GM12874 (cell line): ENCODE results near the gene GPR108.

Experiments used
- TF ChIP-seq, protein P1 (sequence below): IDR thresholded peaks from 2 replicates; pipeline ENCODE4 v1.5.1; 2011; ENCODE audit warnings: low read depth, mild to moderate bottlenecking, control low read depth, low read length, moderate library complexity; ENCODE audit not compliant: insufficient read depth

Gene GPR108

DNA sequence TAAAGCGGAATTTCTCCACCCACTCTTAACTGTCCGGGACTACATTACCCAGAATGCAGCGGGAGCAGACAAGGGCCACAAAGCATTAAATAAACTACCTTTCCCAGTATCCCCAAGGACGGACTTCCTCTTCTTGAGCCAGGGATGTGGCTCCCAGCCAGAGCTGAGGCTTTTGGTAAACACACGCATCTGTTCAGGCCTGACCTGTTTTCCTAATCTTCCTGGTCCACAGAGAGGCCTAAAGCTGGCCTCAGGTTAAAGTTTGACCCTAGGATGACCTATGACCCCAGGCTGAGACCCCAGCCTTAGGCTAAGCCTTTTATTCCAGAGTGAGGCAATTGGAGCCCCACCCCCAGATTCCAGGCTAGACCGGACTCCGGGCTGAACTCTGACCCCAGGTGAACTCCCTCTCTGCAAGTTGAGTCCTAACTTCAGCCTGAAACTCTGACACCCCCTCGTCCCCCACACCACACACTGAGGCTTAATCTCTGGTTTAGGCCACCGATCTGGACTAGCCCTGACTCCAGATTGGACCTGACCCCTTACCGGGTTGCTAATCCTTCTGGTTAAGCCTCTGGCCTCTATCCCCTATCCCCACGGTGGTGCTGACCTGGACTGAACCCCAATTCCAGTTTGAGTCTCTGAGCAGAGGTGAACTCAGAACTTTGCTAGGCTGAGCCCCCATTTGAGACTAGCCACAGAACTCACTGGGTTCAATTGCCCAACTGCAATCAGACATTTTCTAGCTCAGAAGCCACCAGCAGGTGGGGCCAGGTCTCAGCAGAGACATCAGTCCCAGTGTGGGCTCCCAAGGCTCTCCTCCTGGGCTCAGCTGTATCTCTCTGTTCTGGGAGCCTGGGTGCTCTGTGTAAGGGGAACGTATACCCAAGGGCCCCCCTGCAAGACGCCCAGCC, 750 bp upstream of the GPR108 start:
- TF ChIP-seq, protein P1, sequence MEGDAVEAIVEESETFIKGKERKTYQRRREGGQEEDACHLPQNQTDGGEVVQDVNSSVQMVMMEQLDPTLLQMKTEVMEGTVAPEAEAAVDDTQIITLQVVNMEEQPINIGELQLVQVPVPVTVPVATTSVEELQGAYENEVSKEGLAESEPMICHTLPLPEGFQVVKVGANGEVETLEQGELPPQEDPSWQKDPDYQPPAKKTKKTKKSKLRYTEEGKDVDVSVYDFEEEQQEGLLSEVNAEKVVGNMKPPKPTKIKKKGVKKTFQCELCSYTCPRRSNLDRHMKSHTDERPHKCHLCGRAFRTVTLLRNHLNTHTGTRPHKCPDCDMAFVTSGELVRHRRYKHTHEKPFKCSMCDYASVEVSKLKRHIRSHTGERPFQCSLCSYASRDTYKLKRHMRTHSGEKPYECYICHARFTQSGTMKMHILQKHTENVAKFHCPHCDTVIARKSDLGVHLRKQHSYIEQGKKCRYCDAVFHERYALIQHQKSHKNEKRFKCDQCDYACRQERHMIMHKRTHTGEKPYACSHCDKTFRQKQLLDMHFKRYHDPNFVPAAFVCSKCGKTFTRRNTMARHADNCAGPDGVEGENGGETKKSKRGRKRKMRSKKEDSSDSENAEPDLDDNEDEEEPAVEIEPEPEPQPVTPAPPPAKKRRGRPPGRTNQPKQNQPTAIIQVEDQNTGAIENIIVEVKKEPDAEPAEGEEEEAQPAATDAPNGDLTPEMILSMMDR = peak; percentile 75

DNA sequence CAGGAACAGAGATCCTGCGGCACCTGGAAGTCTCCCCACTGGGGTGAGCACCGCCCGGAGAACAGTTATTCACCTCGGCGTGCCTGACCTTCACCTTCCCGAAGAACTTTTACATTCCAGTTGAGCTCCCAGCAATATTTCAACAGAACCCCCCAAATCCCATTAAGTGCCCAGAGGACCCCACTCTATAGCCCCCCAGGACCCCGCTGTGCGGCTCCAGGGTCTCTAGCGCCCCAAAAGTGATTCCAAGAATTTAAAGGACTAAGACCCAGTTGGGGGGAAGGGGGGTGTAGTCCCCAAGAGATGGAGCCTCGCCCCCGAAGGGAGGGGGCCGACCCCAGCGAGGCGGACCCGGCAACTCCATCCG, 480 bp downstream of the GPR108 start:
- TF ChIP-seq, protein P1 = no peak

DNA sequence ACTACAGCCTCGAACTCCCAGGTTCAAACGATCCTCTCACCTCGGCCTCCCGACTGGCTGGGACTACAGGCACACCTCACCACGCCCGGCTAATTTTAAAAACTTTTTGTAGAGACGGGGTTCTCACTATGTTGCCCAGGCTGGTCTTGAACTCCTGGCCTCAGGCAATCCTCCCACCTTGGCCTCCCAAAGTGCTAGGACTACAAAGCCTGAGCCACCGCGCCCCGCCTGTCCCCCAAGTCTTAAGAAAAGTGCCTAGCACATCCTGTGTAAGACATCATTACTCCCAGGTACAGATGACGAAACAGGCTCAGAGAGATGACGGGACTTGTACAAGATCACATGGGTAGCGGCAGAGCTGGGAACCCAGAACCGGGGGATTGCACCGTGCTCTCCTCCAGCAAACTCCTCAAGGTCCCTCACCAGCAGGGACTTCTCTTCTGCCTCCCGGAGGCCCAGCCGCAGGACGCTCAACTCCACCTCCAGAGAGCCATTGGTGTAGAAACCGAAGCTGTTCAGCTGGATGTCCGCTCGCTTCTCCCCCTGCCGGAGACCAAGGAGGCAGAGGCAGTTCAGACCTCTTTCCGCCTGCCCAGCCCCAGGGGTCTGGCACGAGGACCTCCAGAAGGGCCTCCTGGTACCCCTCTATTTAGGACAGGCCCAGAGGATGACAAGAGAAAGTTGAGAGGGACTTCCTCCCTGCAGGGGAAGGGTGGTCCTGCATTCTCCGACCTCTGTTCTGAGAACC, 1.0 kb downstream of the GPR108 start:
- TF ChIP-seq, protein P1 = peak; percentile 73

DNA sequence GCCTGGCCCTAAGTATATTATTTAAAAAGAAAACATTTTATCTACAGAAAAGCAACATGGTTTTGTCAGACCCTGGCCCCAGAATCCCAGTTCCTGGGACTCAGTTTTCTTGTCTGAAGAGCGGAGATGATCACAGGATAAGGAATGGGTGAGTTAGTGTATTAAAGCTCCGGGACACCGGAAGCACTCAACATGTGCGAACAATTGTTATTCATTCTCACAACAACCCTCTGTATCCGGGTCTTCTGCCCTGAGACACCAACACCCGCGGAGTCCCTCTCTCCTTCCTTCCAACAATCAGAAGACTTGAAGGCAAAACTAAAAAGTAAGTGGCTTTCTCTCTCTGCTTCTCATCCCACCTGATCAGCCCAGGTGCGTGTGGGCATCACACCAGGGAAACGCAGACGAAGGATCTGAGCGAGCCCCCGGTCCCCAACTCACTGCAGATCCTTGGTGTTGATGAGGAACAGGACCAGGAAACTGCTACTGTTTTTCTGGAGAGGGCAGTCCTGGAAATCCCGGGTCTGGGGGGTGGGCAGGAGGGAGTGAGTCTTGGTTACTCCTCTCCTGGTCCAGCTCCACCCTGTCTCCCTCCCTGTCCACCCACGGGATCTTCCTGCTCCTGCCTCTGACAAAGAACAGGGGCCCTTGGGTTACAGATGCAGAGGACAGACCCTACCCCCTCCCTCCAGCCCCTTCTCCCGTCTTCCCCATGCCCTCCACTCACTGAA, 2.0 kb downstream of the GPR108 start:
- TF ChIP-seq, protein P1 = no peak

DNA sequence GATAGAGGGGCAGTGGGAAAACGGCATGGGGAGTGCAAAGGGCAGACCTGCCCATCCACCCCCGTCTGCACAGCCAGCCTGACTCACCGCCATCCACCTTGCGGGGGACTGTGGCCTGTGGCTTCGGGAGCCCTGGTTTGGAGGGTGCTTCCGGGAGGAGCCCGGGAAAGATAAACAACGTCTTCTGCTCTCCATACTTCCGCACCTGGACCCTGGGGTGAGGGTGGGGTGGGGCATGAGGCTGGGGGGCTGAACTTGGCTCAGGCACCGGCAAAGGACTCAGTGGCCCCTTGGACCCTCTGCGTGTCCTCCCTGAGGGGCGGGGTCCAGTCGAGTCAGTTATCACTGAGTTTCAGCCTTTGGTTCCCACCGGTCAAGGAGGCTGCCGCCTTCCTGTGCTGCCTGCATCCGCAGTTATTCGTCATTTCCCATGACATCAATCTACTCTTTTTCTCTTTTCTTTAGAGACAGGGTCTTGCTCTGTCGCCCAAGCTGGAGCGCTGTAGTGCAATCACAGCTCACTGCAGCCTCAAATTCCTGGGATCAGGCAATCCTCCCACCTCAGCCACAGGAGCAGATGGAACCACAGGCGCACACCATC, 3.2 kb downstream of the GPR108 start:
- TF ChIP-seq, protein P1 = no peak

DNA sequence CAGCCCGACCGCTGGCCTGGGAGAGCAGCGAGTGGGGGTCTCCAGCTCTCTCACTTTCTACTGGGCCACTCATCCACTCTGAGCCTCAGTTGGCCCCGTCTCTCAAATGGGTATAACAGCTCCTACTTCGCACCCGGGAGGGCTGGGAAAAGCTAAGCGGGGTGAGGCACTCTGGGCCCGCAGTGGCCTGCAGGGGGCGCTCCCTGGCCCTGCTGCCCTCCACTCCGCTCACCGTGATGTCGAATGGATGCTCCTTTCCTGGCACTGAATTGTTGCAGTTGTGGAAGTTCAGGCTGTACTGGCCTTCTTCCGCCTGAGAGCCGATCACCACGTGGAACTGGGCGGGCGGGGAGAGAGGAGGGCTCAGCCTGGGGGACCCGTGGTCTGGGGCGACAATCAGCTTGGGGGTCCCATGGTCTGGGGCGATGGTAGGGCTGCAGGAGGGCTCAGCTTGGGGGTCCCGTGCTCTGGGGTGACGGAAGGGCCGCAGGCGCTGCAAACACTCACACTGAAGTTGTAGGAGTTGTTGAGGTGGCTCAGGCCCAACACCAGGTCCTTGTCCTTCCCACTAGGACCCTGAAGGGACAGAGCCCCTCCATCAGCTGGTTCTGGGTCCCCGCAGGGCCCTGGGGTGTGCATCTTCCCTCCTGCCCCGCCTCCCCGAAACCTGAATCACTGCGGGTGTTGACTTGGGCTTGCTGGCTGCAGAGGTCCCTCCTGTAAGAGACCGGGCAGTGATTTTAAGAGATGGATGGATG, 3.9 kb downstream of the GPR108 start:
- TF ChIP-seq, protein P1 = peak; percentile 61
